ENCODE measurements around the gene CCSER2.

The CCSER2 gene

GRCh38 chr10:84348447-84348846, 20.1 kb downstream of the CCSER2 start:
- DNase-seq (ENCODE audit: low read depth): no peak

GRCh38 chr10:84348860-84349259, 20.5 kb downstream of the CCSER2 start:
- DNase-seq (ENCODE audit: low read depth): no peak

GRCh38 chr10:84352251-84352842, 24.0 kb downstream of the CCSER2 start:
- DNase-seq (ENCODE audit: low read depth): peak; percentile 62

GRCh38 chr10:84353052-84353803, 24.8 kb downstream of the CCSER2 start:
- no peak for DNase-seq (ENCODE audit: low read depth)

GRCh38 chr10:84354623-84355022, 26.2 kb downstream of the CCSER2 start:
- DNase-seq (ENCODE audit: low read depth): no peak

DNA sequence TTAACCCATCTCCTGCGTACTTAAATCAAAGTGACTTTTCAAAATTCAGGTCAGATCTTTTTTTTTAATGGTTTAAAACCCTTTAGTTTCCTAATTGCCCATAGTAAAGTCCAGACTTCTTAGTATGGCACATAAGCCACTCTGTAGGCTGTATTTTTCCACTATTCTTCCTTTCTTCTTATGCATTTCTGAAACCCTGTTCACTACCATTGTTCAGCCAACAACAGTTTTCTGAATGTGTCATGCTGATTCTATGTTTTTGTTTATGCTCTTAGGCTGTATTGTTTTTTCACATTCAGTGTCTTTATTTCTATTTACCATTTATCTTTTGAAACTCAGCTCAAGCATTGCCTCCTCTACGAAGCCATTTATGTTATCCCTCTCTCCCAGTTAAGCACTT, 26.7 kb downstream of the CCSER2 start:
- no peak for DNase-seq (ENCODE audit: low read depth)

GRCh38 chr10:84356928-84357327, 28.5 kb downstream of the CCSER2 start:
- no peak for DNase-seq (ENCODE audit: low read depth)

DNA sequence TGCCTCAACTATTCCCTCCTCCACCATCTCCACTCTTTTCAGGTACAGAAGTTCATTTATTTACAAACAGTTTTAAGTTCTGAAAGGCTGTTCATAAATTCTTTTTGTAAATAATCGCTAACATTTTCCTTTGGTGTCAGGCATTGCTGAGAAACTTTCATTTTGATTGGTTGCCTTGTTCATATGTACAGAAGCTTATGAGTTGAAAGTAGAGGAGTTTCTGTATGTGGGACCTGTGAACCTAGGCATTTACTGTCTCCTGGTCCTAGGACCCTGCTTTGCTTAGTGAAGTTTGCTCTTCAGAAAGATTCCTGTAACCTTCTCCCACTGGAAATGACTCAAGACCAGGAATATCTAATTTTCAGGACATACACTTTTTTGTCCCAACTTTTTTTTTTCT, 30.4 kb downstream of the CCSER2 start:
- DNase-seq (ENCODE audit: low read depth): no peak

DNA sequence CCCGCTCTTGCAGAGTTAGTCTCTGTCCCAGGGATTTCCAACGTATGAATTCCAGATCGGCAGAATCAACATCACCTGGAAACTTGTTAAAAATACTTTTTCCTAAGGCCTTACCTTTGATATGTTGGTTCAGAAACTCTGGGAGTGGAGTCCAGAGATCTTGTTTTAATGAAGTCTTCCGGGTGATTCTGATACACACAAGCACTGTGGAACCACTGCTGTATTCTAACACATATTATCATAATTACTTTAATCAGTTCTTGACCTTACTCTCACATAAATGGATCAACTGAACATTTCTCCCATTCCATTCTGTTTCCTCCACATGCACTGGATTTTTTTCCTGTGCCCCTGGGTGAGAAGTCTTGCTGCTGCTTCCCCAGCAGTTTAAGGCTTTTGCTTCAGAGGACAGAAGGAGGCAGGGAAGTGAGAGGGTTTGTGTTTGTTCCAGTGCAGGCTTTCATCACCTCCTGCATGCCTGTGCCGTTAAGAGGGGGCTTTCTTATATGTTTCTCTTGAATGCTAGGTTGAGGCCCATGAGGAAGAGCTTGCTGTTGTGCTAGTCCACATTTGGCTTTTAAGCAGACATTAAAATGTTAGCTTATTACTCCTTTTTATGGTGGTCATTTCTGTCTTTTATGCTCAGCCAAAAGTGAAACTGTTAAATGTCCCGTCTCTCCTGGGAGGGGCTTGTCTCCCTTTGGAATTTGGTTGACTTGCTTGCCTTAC, 32.4 kb downstream of the CCSER2 start:
- DNase-seq (ENCODE audit: low read depth): no peak

DNA sequence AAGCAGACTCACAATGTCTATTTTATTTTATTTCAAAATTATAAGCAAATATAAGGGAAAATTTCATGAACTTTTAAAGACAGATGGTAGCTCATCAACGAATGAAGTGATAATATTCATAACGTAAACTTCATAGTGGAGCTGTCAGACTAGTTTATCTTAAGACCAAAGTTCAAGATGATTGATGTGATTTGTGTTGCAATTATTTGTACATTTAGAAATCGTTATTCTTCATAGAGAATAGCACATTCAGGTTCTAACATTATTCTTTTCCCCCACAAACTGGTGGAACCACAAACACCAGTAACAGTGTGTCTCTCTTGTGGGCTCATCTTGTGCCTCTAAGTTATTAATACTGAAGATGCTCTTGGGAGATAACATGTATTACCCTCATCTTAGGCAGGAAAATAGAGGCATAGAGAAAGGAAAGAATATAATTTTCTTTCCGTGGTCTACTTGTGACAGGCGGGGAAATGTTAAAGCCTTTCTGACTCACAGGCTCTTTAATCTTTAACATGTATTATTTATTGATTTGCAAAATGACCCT, 37.0 kb downstream of the CCSER2 start:
- DNase-seq (ENCODE audit: low read depth): no peak

- no peak for DNase-seq (ENCODE audit: low read depth)
Measured at GRCh38 chr10:84366041-84366440, 37.7 kb downstream of the CCSER2 start.

GRCh38 chr10:84367256-84367655, 38.9 kb downstream of the CCSER2 start:
- DNase-seq (ENCODE audit: low read depth): no peak

GRCh38 chr10:84368828-84369227, 40.4 kb downstream of the CCSER2 start:
- no peak for DNase-seq (ENCODE audit: low read depth)

GRCh38 chr10:84370283-84370682, 41.9 kb downstream of the CCSER2 start:
- DNase-seq (ENCODE audit: low read depth): no peak

GRCh38 chr10:84371944-84372343, 43.6 kb downstream of the CCSER2 start:
- DNase-seq (ENCODE audit: low read depth): no peak

DNA sequence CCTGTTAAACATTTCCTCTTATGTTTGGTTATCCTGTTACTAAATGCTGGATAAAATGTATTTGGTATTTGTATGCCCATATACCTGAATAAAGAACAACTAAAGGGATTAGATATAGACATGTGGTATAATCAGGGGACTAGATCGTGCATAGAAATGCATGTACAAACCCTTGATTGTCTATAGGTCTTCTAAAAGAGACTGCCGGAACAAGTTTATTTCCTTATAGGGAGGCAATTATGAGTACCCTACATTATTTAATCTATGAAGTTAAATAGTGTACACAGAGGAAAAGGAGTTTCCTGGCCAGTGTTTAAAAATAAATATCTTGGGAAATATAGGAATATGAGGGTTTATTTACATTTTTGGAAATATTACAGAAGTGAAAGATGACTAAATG, 44.6 kb downstream of the CCSER2 start:
- no peak for DNase-seq (ENCODE audit: low read depth)

DNA sequence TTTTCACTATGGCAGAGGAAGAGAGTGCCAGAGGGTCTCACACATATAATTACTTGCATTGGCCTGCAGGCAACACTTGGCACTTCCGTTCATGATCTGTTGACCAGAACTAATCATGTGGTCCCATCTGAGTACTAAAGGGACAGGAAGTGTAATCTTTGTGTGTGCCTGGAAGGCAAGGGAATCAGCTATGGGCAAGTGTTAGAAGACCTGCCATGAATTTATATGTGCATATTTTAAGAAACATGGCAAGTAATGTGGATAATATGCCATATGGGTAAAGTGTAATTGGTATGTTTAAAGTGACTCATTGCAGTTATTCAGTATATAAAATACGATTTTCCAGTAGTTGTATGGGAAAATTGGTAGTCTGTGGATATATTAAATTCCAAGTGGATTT, 46.1 kb downstream of the CCSER2 start:
- DNase-seq (ENCODE audit: low read depth): no peak

GRCh38 chr10:84375011-84375410, 46.6 kb downstream of the CCSER2 start:
- DNase-seq (ENCODE audit: low read depth): peak; percentile 28

DNA sequence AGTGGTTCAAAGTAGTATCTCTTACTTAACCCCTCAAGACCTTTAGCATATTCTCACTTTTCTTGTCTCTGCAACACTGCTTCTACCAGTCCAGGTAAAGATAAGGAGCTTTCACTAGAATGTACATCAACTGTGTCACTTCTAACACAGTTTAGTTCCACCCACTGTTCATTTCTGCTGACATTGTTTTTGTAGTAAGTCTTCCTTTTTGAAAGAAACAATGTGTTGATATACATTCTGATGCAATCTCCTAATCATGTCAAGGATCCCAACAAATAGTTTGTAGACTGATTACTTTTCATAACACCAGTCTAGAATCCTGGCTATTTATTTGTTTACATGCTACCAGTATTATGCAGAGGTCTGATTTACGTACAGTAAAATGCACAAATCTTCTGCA, 47.5 kb downstream of the CCSER2 start:
- no peak for DNase-seq (ENCODE audit: low read depth)

DNA sequence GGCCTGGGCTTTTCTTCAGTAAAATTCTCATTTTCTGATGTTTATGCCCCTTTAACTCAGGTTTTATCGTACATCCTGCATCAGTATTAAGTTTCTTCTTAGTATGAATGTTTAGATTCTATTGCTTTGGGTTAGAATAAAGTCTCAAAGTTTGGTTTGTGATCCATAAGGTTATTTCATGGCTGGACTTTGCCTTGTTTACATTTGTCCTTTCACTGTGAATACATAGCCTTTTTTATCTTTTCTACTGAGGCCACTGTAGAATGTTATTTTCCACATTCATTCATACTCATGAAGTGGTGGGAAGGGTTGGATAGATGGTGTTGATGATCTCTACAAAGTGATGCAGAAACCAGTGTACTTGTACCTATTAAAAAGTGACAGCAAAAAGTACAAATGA, 59.8 kb downstream of the CCSER2 start:
- no peak for DNase-seq (ENCODE audit: low read depth)

DNA sequence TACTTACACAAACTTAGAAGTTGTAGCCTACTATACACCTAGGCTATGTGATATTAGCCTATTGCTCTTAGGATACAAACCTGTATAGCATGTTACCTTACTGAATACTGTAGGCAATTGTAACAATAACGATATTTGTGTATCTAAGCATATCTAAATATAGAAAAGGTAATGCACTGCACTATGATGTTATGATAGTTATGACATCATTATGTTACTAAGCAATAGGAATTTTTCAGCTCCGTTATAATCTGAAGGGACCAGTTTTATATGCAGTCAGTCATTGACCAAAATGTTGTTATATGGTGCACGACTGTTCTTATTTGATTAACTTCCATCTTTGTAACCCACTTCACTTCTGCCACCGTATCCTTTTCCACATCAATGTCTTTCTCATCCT, 62.0 kb downstream of the CCSER2 start:
- no peak for DNase-seq (ENCODE audit: low read depth)

DNA sequence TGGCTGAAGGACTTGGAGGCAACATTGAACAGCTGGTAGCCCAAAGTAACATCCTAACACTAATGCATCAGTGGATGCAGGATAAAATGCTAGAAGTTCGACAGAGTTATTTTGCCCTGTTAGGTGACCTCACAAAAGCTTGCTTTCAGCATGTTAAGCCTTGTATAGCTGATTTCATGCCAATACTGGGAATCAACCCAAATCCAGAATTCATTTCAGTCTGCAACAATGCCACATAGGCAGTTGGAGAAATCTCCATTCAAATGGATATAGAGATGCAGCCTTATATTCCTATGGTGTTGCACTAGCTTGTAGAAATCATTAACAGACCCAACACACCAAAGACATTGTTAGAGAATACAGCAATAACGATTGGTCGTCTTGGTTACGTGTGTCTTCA, 62.9 kb downstream of the CCSER2 start:
- no peak for DNase-seq (ENCODE audit: low read depth)

- no peak for DNase-seq (ENCODE audit: low read depth)
Measured at GRCh38 chr10:84392181-84392580, 63.8 kb downstream of the CCSER2 start.

All from activated T-cell treated with anti-CD3 and anti-CD28 coated beads for 24 hours (primary cell).